Activated CD4-positive, alpha-beta T cell treated with anti-CD3 and anti-CD28 coated beads, Interleukin-2, amount 50 U/mL, for 24 hours (primary cell): Measurements from ENCODE around the gene PABPN1.

Experiments used
- DNase-seq, 2 donors: peaks; one replicate each; pipeline ENCODE4 v3.0.0-alpha.2; 2020; ENCODE audit warnings: low read depth in 1 of 2, low spot score in 1 of 2

Gene PABPN1

GRCh38 chr14:23358042-23358441 is 36.8 kb downstream of the PABPN1 start:
- DNase-seq: no peak

GRCh38 chr14:23358553-23359166 is 37.4 kb downstream of the PABPN1 start:
- DNase-seq: no peak

- DNase-seq: no peak
These were observed 37.9 kb downstream of the PABPN1 start for GRCh38 chr14:23359167-23359626.

- no peak for DNase-seq
These were observed 38.6 kb downstream of the PABPN1 start for GRCh38 chr14:23359722-23360447.

- DNase-seq: no peak
These were observed 39.2 kb downstream of the PABPN1 start for GRCh38 chr14:23360496-23360895.

- DNase-seq: no peak
These were observed 40.1 kb downstream of the PABPN1 start for GRCh38 chr14:23361320-23361719.

- DNase-seq: no peak
These were observed 40.5 kb downstream of the PABPN1 start for GRCh38 chr14:23361763-23362162.

GRCh38 chr14:23362200-23362599 is 40.9 kb downstream of the PABPN1 start:
- no peak for DNase-seq

- DNase-seq: no peak
These were observed 43.1 kb downstream of the PABPN1 start for GRCh38 chr14:23364164-23365035.

- DNase-seq: no peak
These were observed 43.9 kb downstream of the PABPN1 start, which contains the start of gene EFS for GRCh38 chr14:23365036-23365731. TSS of gene EFS (minus strand) at chr14:23365172. CDS start at chr14:23365025, 147 bp downstream.

GRCh38 chr14:23365732-23366425 is 44.6 kb downstream of the PABPN1 start:
- no peak for DNase-seq

- DNase-seq: no peak
These were observed 45.2 kb downstream of the PABPN1 start for GRCh38 chr14:23366426-23366921.

GRCh38 chr14:23370221-23370620 is 49.0 kb downstream of the PABPN1 start:
- DNase-seq: no peak

- DNase-seq: no peak
These were observed 50.6 kb downstream of the PABPN1 start for GRCh38 chr14:23371865-23372264.

GRCh38 chr14:23372509-23372908 is 51.3 kb downstream of the PABPN1 start, which contains the start of gene IL25:
TSS of gene IL25 (plus strand) at chr14:23372809.
- DNase-seq: no peak

GRCh38 chr14:23373041-23373440 is 51.8 kb downstream of the PABPN1 start:
- no peak for DNase-seq
